K562 (cell line): ENCODE measurements around the gene RNF6. TPM values are rescaled to one million over a fixed set of nuclear protein-coding genes. Genes with fewer than 3 reads are reported as not detected.

Experiments
- ARID1B ChIP-seq: fragments of 450-650 bp; IDR thresholded peaks from 2 replicates; pipeline ENCODE4 v1.6.1; 2016; ENCODE audit warnings: antibody characterized with exemption, mild to moderate bottlenecking, inconsistent platforms
- ATF1 ChIP-seq, 2 experiments: fragments of 450-650 bp in 1 of 2; IDR thresholded peaks; 2 replicates each; pipeline ENCODE4 v1.6.1; 2016; ENCODE audit warnings: missing compliant biosample characterization in 1 of 2, missing genetic modification characterization in 1 of 2
- CBFA2T2 ChIP-seq: fragments of 450-650 bp; conservative IDR thresholded peaks from 2 replicates; pipeline ENCODE4 v1.6.1; 2017; ENCODE audit warnings: mild to moderate bottlenecking
- CREB3 ChIP-seq: fragments of 450-650 bp; conservative IDR thresholded peaks from 2 replicates; pipeline ENCODE4 v1.6.1; 2016; ENCODE audit warnings: missing genetic modification characterization, low read depth, mild to moderate bottlenecking, missing compliant biosample characterization, moderate library complexity
- CTCF ChIP-seq, 3 experiments: IDR thresholded peaks in 2 of 3; conservative IDR thresholded peaks in 1 of 3; 2 replicates each; pipeline ENCODE4 v1.5.1; 2011 to 2012; ENCODE audit warnings: low read length in 3 of 3, mild to moderate bottlenecking in 3 of 3, control low read depth in 2 of 3, improper control_type of control experiment in 1 of 3, inconsistent platforms in 1 of 3, low read depth in 1 of 3, mixed read lengths in 1 of 3, moderate library complexity in 1 of 3; ENCODE audit not compliant: insufficient read depth in 2 of 3
- DEAF1 ChIP-seq: fragments of 450-650 bp; formaldehyde crosslinking; IDR thresholded peaks from 2 replicates; pipeline ENCODE4 v1.4.0; 2020; ENCODE audit warnings: mild to moderate bottlenecking, moderate library complexity
- EZH2 ChIP-seq: IDR thresholded peaks from 2 replicates; pipeline ENCODE4 v1.6.1; 2012; ENCODE audit warnings: low read depth, mild to moderate bottlenecking, inconsistent platforms, low read length, borderline replicate concordance
- FOSL1 ChIP-seq: fragments of 200-800 bp; sonication (Bioruptor generic); conservative IDR thresholded peaks from 2 replicates; pipeline ENCODE4 v1.6.1; 2016; ENCODE audit warnings: missing genetic modification characterization, missing compliant biosample characterization
- FOXA3 ChIP-seq, 2 experiments: fragments of 450-650 bp in 1 of 2; sonication (generic) in 1 of 2; formaldehyde crosslinking; IDR thresholded peaks in 1 of 2; conservative IDR thresholded peaks in 1 of 2; 2 replicates each; pipeline versions ENCODE4 v1.4.0 to v1.8.0; 2020 to 2022; ENCODE audit warnings: mild to moderate bottlenecking in 2 of 2, missing genetic modification reagents in 1 of 2
- HDAC2 ChIP-seq: fragments of 450-650 bp; IDR thresholded peaks from 2 replicates; pipeline ENCODE4 v1.6.1; 2016; ENCODE audit warnings: mild to moderate bottlenecking
- HSF4 ChIP-seq: fragments of 250-450 bp; sonication (Bioruptor Pico); IDR thresholded peaks from 2 replicates; pipeline ENCODE4 v2.1.2; 2022; ENCODE audit warnings: mild to moderate bottlenecking, moderate library complexity, borderline replicate concordance
- IRF9 ChIP-seq: fragments of 450-650 bp; IDR thresholded peaks from 2 replicates; pipeline ENCODE4 v1.6.1; 2016; ENCODE audit warnings: missing biosample characterization, missing genetic modification characterization
- KAT8 ChIP-seq: fragments of 450-650 bp; IDR thresholded peaks from 2 replicates; pipeline ENCODE4 v1.6.1; 2016; ENCODE audit warnings: low read depth, mild to moderate bottlenecking
- KLF6 ChIP-seq: fragments of 250-450 bp; sonication (Bioruptor Pico); IDR thresholded peaks from 2 replicates; pipeline ENCODE4 v1.4.0; 2020; ENCODE audit warnings: mild to moderate bottlenecking, moderate library complexity, borderline replicate concordance
- NFXL1 ChIP-seq: fragments of 450-650 bp; formaldehyde crosslinking; IDR thresholded peaks from 2 replicates; pipeline ENCODE4 v1.4.0; 2021; ENCODE audit warnings: mild to moderate bottlenecking
- RFX5 ChIP-seq: IDR thresholded peaks from 2 replicates; pipeline ENCODE4 v1.6.1; 2011; ENCODE audit warnings: low read depth, mild to moderate bottlenecking, improper control_type of control experiment, low read length
- SAFB ChIP-seq: fragments of 200-400 bp; formaldehyde crosslinking; IDR thresholded peaks from 2 replicates; pipeline ENCODE4 v1.6.1; 2017; ENCODE audit warnings: low read depth, low read length, borderline replicate concordance
- SIN3B ChIP-seq: fragments of 450-650 bp; IDR thresholded peaks from 2 replicates; pipeline ENCODE4 v1.6.1; 2017; ENCODE audit warnings: low read depth, mild to moderate bottlenecking, moderate library complexity
- SMC3 ChIP-seq: conservative IDR thresholded peaks from 2 replicates; pipeline ENCODE4 v1.6.1; 2011; ENCODE audit warnings: low read depth, low read length, improper control_type of control experiment; ENCODE audit not compliant: insufficient read depth
- STAG1 ChIP-seq: sonication (generic); formaldehyde crosslinking; IDR thresholded peaks from 2 replicates; pipeline ENCODE4 v1.5.0; 2020; ENCODE audit warnings: missing genetic modification reagents, borderline replicate concordance
- STAT5B ChIP-seq: fragments of 250-450 bp; sonication (Bioruptor Pico); IDR thresholded peaks from 2 replicates; pipeline ENCODE4 v1.8.0; 2021; ENCODE audit warnings: mild to moderate bottlenecking, inconsistent platforms
- ZNF134 ChIP-seq: fragments of 250-450 bp; sonication (Bioruptor Pico); conservative IDR thresholded peaks from 2 replicates; pipeline ENCODE4 v1.4.0; 2020
- polyA plus RNA-seq, 8 experiments: library from polyadenylated mRNA; depleted of rRNA in 4 of 8; stranded (reverse) in 5 of 8; unstranded in 3 of 8; fragments of >200 nt; fragmentation: Nextera tagmentation in 2 of 8; fragmentation: Illumina TruSeq in 1 of 8; extraction: Ambion mirVana in 2 of 8; extraction: Trizol in 1 of 8; gene quantifications; 2 replicates each; pipeline versions ENCODE4 v1.2.1 to v1.2.3, GENCODE V29; 2011 to 2014; ENCODE audit warnings: inconsistent platforms in 1 of 8, missing spikeins in 1 of 8
- total RNA-seq, 7 experiments: library from RNA; depleted of rRNA in 6 of 7; stranded (reverse); fragments of >200 nt in 6 of 7; fragmentation: Illumina TruSeq in 2 of 7; extraction: Trizol in 2 of 7; gene quantifications; 2 replicates each; pipeline versions ENCODE4 v1.2.1 to v1.2.3, GENCODE V29; 2011 to 2021; ENCODE audit warnings: low replicate concordance in 1 of 7

Gene RNF6
- total and polyA plus RNA-seq, 9 of the 15 experiments (the other 6 are each of a cell fraction or from before 2014, with no cell fraction given): 12.0 to 31.4 (median 22.3) TPM

- TF ChIP-seq SMC3: peak; percentile 70
- no peak for TF ChIP-seq KAT8
- TF ChIP-seq STAG1 (CRISPR knock-in tag): peak; percentile 26; the same call in 1 of the 2 replicates
- no peak for TF ChIP-seq CBFA2T2
- TF ChIP-seq EZH2: no peak
- no peak for TF ChIP-seq KLF6 (CRISPR knock-in tag)
- TF ChIP-seq NFXL1 (CRISPR knock-in tag): no peak
- no peak for TF ChIP-seq FOXA3 (CRISPR knock-in tag; conservative IDR thresholded peaks at IDR 0.05 in 1 of 2, IDR thresholded peaks at IDR 0.05 in 1 of 2)
- no peak for TF ChIP-seq CREB3 (tag)
- TF ChIP-seq ATF1 (CRISPR knock-in tag; IDR thresholded peaks at IDR 0.05): no peak
- TF ChIP-seq ATF1 (tag; IDR thresholded peaks at IDR 0.05): no peak
- TF ChIP-seq ZNF134 (CRISPR knock-in tag): no peak
- TF ChIP-seq RFX5: no peak
- peak; percentile 74 to 85 (median 79) for TF ChIP-seq CTCF (IDR thresholded peaks at IDR 0.05 in 2 of 3, conservative IDR thresholded peaks at IDR 0.05 in 1 of 3; ENCODE audit: insufficient read depth in 2 of 3, low read depth in 1 of 3, low read length in 3 of 3)
- no peak for TF ChIP-seq IRF9 (tag)
- no peak for TF ChIP-seq STAT5B
- TF ChIP-seq DEAF1 (CRISPR knock-in tag): peak; percentile 42
- no peak for TF ChIP-seq FOSL1 (tag)
- no peak for TF ChIP-seq ARID1B
- TF ChIP-seq HSF4 (CRISPR knock-in tag): no peak
- TF ChIP-seq SIN3B: no peak
- no peak for TF ChIP-seq SAFB
- no peak for TF ChIP-seq HDAC2
Observed at GRCh38 chr13:26184791-26185250, 37.3 kb downstream of the RNF6 start (continued).
